GM12891 (cell line): ENCODE results near the gene KCNMB1.

Experiments
- DNase-seq: peaks from one replicate; pipeline ENCODE4 v3.0.0; 2011; ENCODE audit warnings: low spot score; ENCODE audit not compliant: insufficient read length
- FAIRE-seq: peaks from 2 replicates; lab custom pipeline; 2011; peaks lifted over from hg19 to GRCh38; lab: Jason Lieb, UNC
- PAX5 ChIP-seq: IDR thresholded peaks from 2 replicates; pipeline ENCODE4 v1.6.1; 2011; ENCODE audit warnings: low read length, moderate library complexity, mild to moderate bottlenecking; ENCODE audit not compliant: insufficient read depth, severe bottlenecking
- POLR2A ChIP-seq: IDR thresholded peaks from 2 replicates; pipeline ENCODE4 v1.6.1; 2011; ENCODE audit warnings: low read depth, low read length, control low read depth
- POLR2AphosphoS5 ChIP-seq: IDR thresholded peaks from 2 replicates; pipeline ENCODE4 v1.6.1; 2011; ENCODE audit warnings: low read depth, low read length, control low read depth
- POU2F2 ChIP-seq: IDR thresholded peaks from 2 replicates; pipeline ENCODE4 v1.6.1; 2011; ENCODE audit warnings: low read depth, mild to moderate bottlenecking, control low read depth, low read length, moderate library complexity
- SPI1 ChIP-seq: IDR thresholded peaks from 2 replicates; pipeline ENCODE4 v1.6.1; 2011; ENCODE audit warnings: low read depth, low read length, control low read depth
- TAF1 ChIP-seq: IDR thresholded peaks from 2 replicates; pipeline ENCODE4 v1.6.1; 2011; ENCODE audit warnings: low read depth, low read length, control low read depth

Gene KCNMB1

GRCh38 chr5:170404398-170404797 lies 15.2 kb upstream of the KCNMB1 start:
- no peak for DNase-seq
- no peak for TF ChIP-seq PAX5
- TF ChIP-seq POU2F2: no peak
- no peak for TF ChIP-seq POLR2A
- TF ChIP-seq POLR2AphosphoS5: no peak
- TF ChIP-seq TAF1: no peak
- TF ChIP-seq SPI1: no peak
- peak; percentile 26 for FAIRE-seq

GRCh38 chr5:170403675-170404074 lies 14.5 kb upstream of the KCNMB1 start:
- DNase-seq: no peak
- no peak for TF ChIP-seq PAX5
- TF ChIP-seq TAF1: no peak
- no peak for TF ChIP-seq POLR2AphosphoS5
- FAIRE-seq: no peak

- no peak for FAIRE-seq
- DNase-seq: no peak
- TF ChIP-seq PAX5: no peak
- TF ChIP-seq POLR2A: no peak
- TF ChIP-seq POLR2AphosphoS5: no peak
- no peak for TF ChIP-seq TAF1
- TF ChIP-seq POU2F2: no peak
- TF ChIP-seq SPI1: no peak
These were observed 13.3 kb upstream of the KCNMB1 start for GRCh38 chr5:170402508-170402907.

GRCh38 chr5:170397059-170397458 lies 7.9 kb upstream of the KCNMB1 start:
- FAIRE-seq (no peak), DNase-seq (no peak)
- TF ChIP-seq TAF1 (no peak), POLR2AphosphoS5 (no peak), POU2F2 (no peak), SPI1 (no peak), PAX5 (no peak), POLR2A (no peak)

- no peak for FAIRE-seq
- TF ChIP-seq POLR2AphosphoS5 (no peak), POLR2A (no peak), SPI1 (no peak), POU2F2 (no peak), PAX5 (no peak), TAF1 (no peak)
- DNase-seq: no peak
These were observed 4.8 kb upstream of the KCNMB1 start for GRCh38 chr5:170393958-170394357.

- FAIRE-seq (peak; percentile 78), DNase-seq (no peak)
- TF ChIP-seq POU2F2 (no peak), POLR2AphosphoS5 (no peak), TAF1 (no peak), PAX5 (no peak), POLR2A (no peak), SPI1 (no peak)
These were observed 4.1 kb upstream of the KCNMB1 start for GRCh38 chr5:170393235-170393634.

- FAIRE-seq: peak; percentile 26
- TF ChIP-seq TAF1 (no peak), POLR2AphosphoS5 (no peak), SPI1 (no peak), PAX5 (no peak), POLR2A (no peak)
- DNase-seq: no peak
These were observed 1.3 kb upstream of the KCNMB1 start for GRCh38 chr5:170390472-170390871.

- FAIRE-seq: no peak
- TF ChIP-seq TAF1 (no peak), SPI1 (no peak), PAX5 (no peak), POU2F2 (no peak), POLR2A (no peak), POLR2AphosphoS5 (no peak)
- no peak for DNase-seq
These were observed 354 bp upstream of the KCNMB1 start for GRCh38 chr5:170389550-170389892.

GRCh38 chr5:170387775-170388639 lies 1.2 kb downstream of the KCNMB1 start:
- TF ChIP-seq TAF1: no peak
- TF ChIP-seq POLR2A: no peak
- no peak for TF ChIP-seq POU2F2
- TF ChIP-seq PAX5: no peak
- FAIRE-seq: no peak
- no peak for DNase-seq
